Transverse colon (tissue), 3 donors: ENCODE results near the gene SYT7.

Experiments used
- CTCF ChIP-seq, 5 experiments: fragments of 200-600 bp in 3 of 5; fragments of 450-650 bp in 2 of 5; sonication (generic) in 3 of 5; IDR thresholded peaks; 1 replicate in 2 of 5; 2 replicates in 3 of 5; pipeline ENCODE4 v1.5.1; 2016 to 2017; ENCODE audit warnings: antibody characterized with exemption in 5 of 5, inconsistent platforms in 3 of 5, mild to moderate bottlenecking in 2 of 5, moderate library complexity in 1 of 5
- EP300 ChIP-seq: sonication (generic); formaldehyde crosslinking; IDR thresholded peaks from one replicate; pipeline ENCODE4 v1.6.1; 2017; ENCODE audit warnings: antibody characterized with exemption, low read depth
- POLR2A ChIP-seq: fragments of 450-650 bp; IDR thresholded peaks from one replicate; pipeline ENCODE4 v1.6.1; 2016; ENCODE audit warnings: antibody characterized with exemption, mild to moderate bottlenecking, moderate library complexity

GRCh38 chr11:61617515-61617914 lies 36.6 kb upstream of the SYT7 start:
- TF ChIP-seq CTCF (IDR thresholded peaks at IDR 0.05) (no peak), POLR2A (no peak), EP300 (no peak)
